H9 (cell line): ENCODE data around the gene NAB2. TPM values are rescaled to one million over a fixed set of nuclear protein-coding genes. Genes with fewer than 3 reads are reported as not detected.

Experiments used
- DNase-seq: peaks from one replicate; pipeline ENCODE4 v3.0.0-alpha.2; 2017
- H2AFZ ChIP-seq: one replicate; pipeline ENCODE4 v1.6.1; 2013; ENCODE audit warnings: mild to moderate bottlenecking, low read length, control low read depth, moderate library complexity
- H2AK5ac ChIP-seq: 2 replicates; pipeline ENCODE4 v1.6.1; 2013; ENCODE audit warnings: low read length, control low read depth, mixed read lengths; ENCODE audit not compliant: insufficient read length
- H2BK120ac ChIP-seq: one replicate; pipeline ENCODE4 v1.6.1; 2013; ENCODE audit warnings: low read depth, mild to moderate bottlenecking, low read length, control low read depth, inconsistent platforms; ENCODE audit not compliant: poor library complexity, severe bottlenecking
- H2BK12ac ChIP-seq: 2 replicates; pipeline ENCODE4 v1.6.1; 2013; ENCODE audit warnings: low read length, control low read depth, mixed read lengths, low read depth; ENCODE audit not compliant: insufficient read length
- H2BK15ac ChIP-seq: 2 replicates; pipeline ENCODE4 v1.6.1; 2013; ENCODE audit warnings: low read depth, low read length, control low read depth
- H2BK20ac ChIP-seq: one replicate; pipeline ENCODE4 v1.6.1; 2013; ENCODE audit warnings: low read depth, mild to moderate bottlenecking, low read length, control low read depth, inconsistent platforms; ENCODE audit not compliant: poor library complexity, severe bottlenecking
- H2BK5ac ChIP-seq: 2 replicates; pipeline ENCODE4 v1.6.1; 2013; ENCODE audit warnings: low read length, control low read depth, mixed read lengths; ENCODE audit not compliant: insufficient read length
- H3K14ac ChIP-seq: 2 replicates; pipeline ENCODE4 v1.6.1; 2013; ENCODE audit warnings: low read length, control low read depth; ENCODE audit not compliant: insufficient read depth
- H3K18ac ChIP-seq: 2 replicates; pipeline ENCODE4 v1.6.1; 2013; ENCODE audit warnings: low read depth, mild to moderate bottlenecking, mixed read lengths, low read length, control low read depth; ENCODE audit not compliant: insufficient read length
- H3K23ac ChIP-seq: 2 replicates; pipeline ENCODE4 v1.6.1; 2013; ENCODE audit warnings: low read length, control low read depth, mixed read lengths, low read depth; ENCODE audit not compliant: insufficient read length
- H3K23me2 ChIP-seq: 2 replicates; pipeline ENCODE4 v1.6.1; 2013; ENCODE audit warnings: low read depth, mild to moderate bottlenecking, mixed read lengths, low read length, control low read depth; ENCODE audit not compliant: insufficient read length, poor library complexity, severe bottlenecking
- H3K27ac ChIP-seq: 2 replicates; pipeline ENCODE4 v1.5.1; 2013; ENCODE audit warnings: low read length, control low read depth, mixed read lengths, low read depth; ENCODE audit not compliant: insufficient read length
- H3K27me3 ChIP-seq: 2 replicates; pipeline ENCODE4 v1.6.1; 2013; ENCODE audit warnings: low read length, control low read depth, inconsistent platforms; ENCODE audit not compliant: insufficient read depth
- H3K4ac ChIP-seq: 2 replicates; pipeline ENCODE4 v1.6.1; 2013; ENCODE audit warnings: low read depth, mild to moderate bottlenecking, control low read depth, inconsistent platforms, low read length, moderate library complexity
- H3K4me1 ChIP-seq: 2 replicates; pipeline ENCODE4 v1.6.1; 2013; ENCODE audit warnings: low read length, control low read depth, inconsistent platforms; ENCODE audit not compliant: insufficient read depth
- H3K4me2 ChIP-seq: 2 replicates; pipeline ENCODE4 v1.6.1; 2013; ENCODE audit warnings: low read length, control low read depth, mixed read lengths; ENCODE audit not compliant: insufficient read length, insufficient read depth
- H3K56ac ChIP-seq: 2 replicates; pipeline ENCODE4 v1.6.1; 2013; ENCODE audit warnings: low read depth, mild to moderate bottlenecking, mixed read lengths, low read length, control low read depth; ENCODE audit not compliant: insufficient read length
- H3K79me1 ChIP-seq: 2 replicates; pipeline ENCODE4 v1.6.1; 2013; ENCODE audit warnings: low read depth, mild to moderate bottlenecking, moderate library complexity, low read length, control low read depth, inconsistent platforms; ENCODE audit not compliant: insufficient read depth, poor library complexity, severe bottlenecking
- H3K79me2 ChIP-seq: 2 replicates; pipeline ENCODE4 v1.6.1; 2013; ENCODE audit warnings: low read length, control low read depth, inconsistent platforms; ENCODE audit not compliant: insufficient read depth
- H3K9ac ChIP-seq: 2 replicates; pipeline ENCODE4 v1.6.1; 2013; ENCODE audit warnings: low read length, control low read depth, mixed read lengths; ENCODE audit not compliant: insufficient read length; ENCODE audit errors: extremely low read depth
- H3K9me3 ChIP-seq: one replicate; pipeline ENCODE4 v1.6.1; 2013; ENCODE audit warnings: low read depth, low read length, inconsistent platforms; ENCODE audit not compliant: control insufficient read depth
- H3T11ph ChIP-seq: one replicate; pipeline ENCODE4 v1.6.1; 2013; ENCODE audit warnings: mild to moderate bottlenecking, low read length, control low read depth, inconsistent platforms
- H4K20me1 ChIP-seq: one replicate; pipeline ENCODE4 v1.6.1; 2013; ENCODE audit not compliant: control insufficient read depth, insufficient read length, insufficient read depth
- H4K5ac ChIP-seq: 2 replicates; pipeline ENCODE4 v1.6.1; 2013; ENCODE audit warnings: low read depth, mild to moderate bottlenecking, mixed read lengths, low read length, control low read depth; ENCODE audit not compliant: insufficient read length
- H4K8ac ChIP-seq: replicated peaks from 2 replicates; pipeline ENCODE4 v1.6.1; 2013; ENCODE audit warnings: low read length, control low read depth, mixed read lengths, low read depth; ENCODE audit not compliant: insufficient read length
- H4K91ac ChIP-seq: 2 replicates; pipeline ENCODE4 v1.6.1; 2013; ENCODE audit warnings: low read depth, mild to moderate bottlenecking, moderate library complexity, mixed read lengths, low read length, control low read depth; ENCODE audit not compliant: insufficient read length
- H3K27ac Mint-ChIP-seq, 3 experiments: 2 replicates in 2 of 3; 3 replicates in 1 of 3; pipeline ENCODE4 v1.8.0; 2020 to 2021; ENCODE audit warnings: mixed read lengths in 3 of 3, mild to moderate bottlenecking in 1 of 3, moderate library complexity in 1 of 3
- H3K27me3 Mint-ChIP-seq: 2 replicates; pipeline ENCODE4 v1.8.0; 2021; ENCODE audit warnings: low read depth, mild to moderate bottlenecking, moderate library complexity, mixed read lengths
- H3K36me3 Mint-ChIP-seq, 3 experiments: 2 replicates in 2 of 3; 3 replicates in 1 of 3; pipeline ENCODE4 v1.8.0; 2020 to 2021; ENCODE audit warnings: low read depth in 3 of 3, mixed read lengths in 3 of 3; ENCODE audit not compliant: insufficient read depth in 1 of 3
- H3K4me1 Mint-ChIP-seq, 2 experiments: 2 replicates each; pipeline ENCODE4 v1.8.0; 2020; ENCODE audit warnings: mixed read lengths in 2 of 2
- H3K4me3 Mint-ChIP-seq, 2 experiments: 2 replicates in 1 of 2; 3 replicates in 1 of 2; pipeline ENCODE4 v1.8.0; 2020 to 2021; ENCODE audit warnings: mild to moderate bottlenecking in 2 of 2, mixed read lengths in 2 of 2, moderate library complexity in 1 of 2
- H3K9me3 Mint-ChIP-seq, 2 experiments: 2 replicates in 1 of 2; 3 replicates in 1 of 2; pipeline ENCODE4 v1.8.0; 2020; ENCODE audit warnings: mild to moderate bottlenecking in 2 of 2, mixed read lengths in 2 of 2, moderate library complexity in 1 of 2
- WGBS: extraction: QIAGEN DNeasy Blood & Tissue Kit; methylation state at CpG from one replicate; pipeline ENCODE4 v1.1.7; 2013; ENCODE audit warnings: missing lambda C conversion rate, low lambda C conversion rate, mixed read lengths; ENCODE audit not compliant: insufficient read length; ENCODE audit errors: extremely low coverage; 5-methylcytosine and 5-hydroxymethylcytosine counted together
- total RNA-seq: library from RNA; stranded (reverse); gene quantifications from 2 replicates; pipeline ENCODE4 v1.2.1, GENCODE V29; 2021
- TF ChIP-seq, protein P1 (sequence below): fragments of 200-600 bp; sonication (generic); conservative IDR thresholded peaks from 3 replicates; pipeline ENCODE4 v1.8.0; 2021; ENCODE audit warnings: antibody characterized with exemption, mild to moderate bottlenecking

The NAB2 gene
- total RNA-seq, 1 experiment from 2014 or later: 67.8 TPM

GRCh38 chr12:57096099-57096572 lies 7.2 kb downstream of the NAB2 start:
- no peaks in the 10 kb centered on the region for H3K79me1 ChIP-seq
- no peak overlapping the region for H2BK20ac ChIP-seq
- H3K4ac ChIP-seq: no peak overlapping the region
- H3K27me3 Mint-ChIP-seq: no peaks in the 10 kb centered on the region; the same call in 1 of the 2 replicates
- no peak overlapping the region for H3K9ac ChIP-seq
- H4K5ac ChIP-seq: no peak overlapping the region
- TF ChIP-seq, protein P1, sequence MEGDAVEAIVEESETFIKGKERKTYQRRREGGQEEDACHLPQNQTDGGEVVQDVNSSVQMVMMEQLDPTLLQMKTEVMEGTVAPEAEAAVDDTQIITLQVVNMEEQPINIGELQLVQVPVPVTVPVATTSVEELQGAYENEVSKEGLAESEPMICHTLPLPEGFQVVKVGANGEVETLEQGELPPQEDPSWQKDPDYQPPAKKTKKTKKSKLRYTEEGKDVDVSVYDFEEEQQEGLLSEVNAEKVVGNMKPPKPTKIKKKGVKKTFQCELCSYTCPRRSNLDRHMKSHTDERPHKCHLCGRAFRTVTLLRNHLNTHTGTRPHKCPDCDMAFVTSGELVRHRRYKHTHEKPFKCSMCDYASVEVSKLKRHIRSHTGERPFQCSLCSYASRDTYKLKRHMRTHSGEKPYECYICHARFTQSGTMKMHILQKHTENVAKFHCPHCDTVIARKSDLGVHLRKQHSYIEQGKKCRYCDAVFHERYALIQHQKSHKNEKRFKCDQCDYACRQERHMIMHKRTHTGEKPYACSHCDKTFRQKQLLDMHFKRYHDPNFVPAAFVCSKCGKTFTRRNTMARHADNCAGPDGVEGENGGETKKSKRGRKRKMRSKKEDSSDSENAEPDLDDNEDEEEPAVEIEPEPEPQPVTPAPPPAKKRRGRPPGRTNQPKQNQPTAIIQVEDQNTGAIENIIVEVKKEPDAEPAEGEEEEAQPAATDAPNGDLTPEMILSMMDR: no peak
- H3K4me1 Mint-ChIP-seq: peaks cover 33 to 42% of the 10 kb centered on the region in 2 experiments
- no CpG with 5 or more reads among the region's 6 CpGs for WGBS
- no peak overlapping the region for H2AK5ac ChIP-seq
- H2BK15ac ChIP-seq: no peak overlapping the region
- no peaks in the 10 kb centered on the region for H3K9me3 ChIP-seq
- peaks cover 15 to 76% (median 64%) of the 10 kb centered on the region in 3 experiments for H3K36me3 Mint-ChIP-seq
- no peaks in the 10 kb centered on the region for H3K23me2 ChIP-seq
- H2BK120ac ChIP-seq: no peak overlapping the region
- H3K18ac ChIP-seq: no peak overlapping the region
- no peak overlapping the region for H2AFZ ChIP-seq
- H3K23ac ChIP-seq: no peak overlapping the region
- H3K27me3 ChIP-seq: no peaks in the 10 kb centered on the region
- H3K79me2 ChIP-seq: no peaks in the 10 kb centered on the region
- H3T11ph ChIP-seq: no peak overlapping the region
- no peaks in the 10 kb centered on the region for H3K9me3 Mint-ChIP-seq
- no peak overlapping the region for H3K27ac ChIP-seq
- H4K91ac ChIP-seq: no peak overlapping the region
- no peak overlapping the region for H3K14ac ChIP-seq
- H3K56ac ChIP-seq: no peak overlapping the region
- no peaks in the 10 kb centered on the region for H4K20me1 ChIP-seq
- no peak overlapping the region for H3K4me2 ChIP-seq
- H3K4me3 Mint-ChIP-seq: no peak overlapping the region
- DNase-seq: no peak
- no peak overlapping the region for H2BK12ac ChIP-seq
- no peak overlapping the region for H2BK5ac ChIP-seq
- H3K27ac Mint-ChIP-seq: peak overlapping the region in 2 of 3 experiments; percentile 88 to 97; a peak in 4 of 7 replicates
- no peaks in the 10 kb centered on the region; the same call in 1 of the 2 replicates for H3K4me1 ChIP-seq
- H4K8ac ChIP-seq: no peak overlapping the region
